ENCODE data around the gene HNRNPUL1. TPM values are rescaled to one million over a fixed set of nuclear protein-coding genes. Genes with fewer than 3 reads are reported as not detected.

Gene HNRNPUL1
- total and polyA plus RNA-seq, 2 donors (not counting 1 experiment from before 2014, with no cell fraction given): 60.7 to 273 TPM

DNA sequence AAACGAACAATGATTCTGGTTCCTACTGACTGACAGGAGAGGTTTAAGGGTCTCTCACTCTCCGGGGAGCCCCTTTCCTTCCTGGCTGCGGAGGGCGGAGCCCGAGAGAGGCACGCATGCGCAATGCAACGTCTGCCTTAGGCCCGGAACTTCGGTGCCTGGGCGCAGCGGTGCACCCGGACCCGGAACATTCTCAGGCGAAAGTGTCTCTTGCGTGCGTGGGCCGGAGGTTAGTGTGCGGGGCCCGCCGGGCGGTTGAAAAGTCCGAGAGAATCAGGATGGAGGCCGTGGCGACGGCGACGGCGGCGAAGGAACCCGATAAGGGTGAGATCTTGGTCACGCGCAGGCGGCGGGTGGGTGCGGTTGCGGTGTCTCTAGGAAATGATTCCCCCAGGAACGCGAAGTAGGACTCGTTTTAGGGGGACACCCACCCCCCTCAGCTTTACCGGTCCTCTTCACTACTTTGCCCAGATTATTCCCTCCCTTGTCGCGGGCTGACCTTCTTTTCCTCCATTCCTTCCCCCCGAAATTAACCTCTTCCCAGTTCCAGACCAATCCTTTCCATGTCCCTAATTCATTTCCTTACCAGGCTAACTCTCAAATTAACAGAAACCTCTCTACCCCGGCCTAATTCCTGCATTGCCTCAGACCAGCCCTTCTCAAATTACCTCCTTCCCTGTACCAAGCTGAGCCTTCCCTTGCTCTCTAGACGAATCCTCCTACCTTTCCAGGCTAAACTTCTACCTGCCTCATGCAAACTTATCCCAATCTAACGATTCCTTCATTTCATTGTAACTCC is 46.1 kb downstream of the HNRNPUL1 start, which contains the start of gene CCDC97:
TSS of gene CCDC97 (plus strand) at position 140 of the 799 bp plus-strand sequence. CDS start at position 279, 139 bp downstream.
- H3K9me3 ChIP-seq (ENCODE audit: control extremely low read depth in 1 of 3, control insufficient read depth in 2 of 3, insufficient read depth in 1 of 3, low read length in 2 of 3): no peaks in the 10 kb centered on the region
- DNase-seq (peak; percentile 97), ATAC-seq (ENCODE audit: low read depth) (peak; percentile 77)
- H3K4me2 ChIP-seq (replicated peaks; ENCODE audit: low read depth, low read length, poor library complexity, severe bottlenecking): peak within 1 kb of the TSS; percentile 98
- peaks cover 73% of the 10 kb centered on the region for H3K79me2 ChIP-seq (ENCODE audit: control insufficient read depth, insufficient read depth, low read length)
- intact Hi-C loops (cut with micrococcal nuclease): loop anchor here (1.0 kb wide), 3 partner anchors 16 to 87 kb away; partner anchors contain the start of genes BCKDHA and EXOSC5
- ChIA-PET CTCF (interaction anchor here (0.7 to 7.2 kb wide), 10 partner anchors 17 to 371 kb away, joined by 3 to 67 read pairs (median 12); partner anchors contain the start of genes HNRNPUL1 and TGFB1), POLR2A (interaction anchor here (0.5 to 1.6 kb wide), 5 partner anchors 17 to 69 kb away, joined by 5 to 12 read pairs (median 7); partner anchors contain the start of genes B9D2 and HNRNPUL1)
- H3K27ac ChIP-seq (ENCODE audit: low read length in 2 of 2): peak within 1 kb of the TSS; percentile 89 to 100
- Mint-ChIP-seq H3K9me3 (ENCODE audit: insufficient read depth) (no peaks in the 10 kb centered on the region), H3K4me3 (peak within 1 kb of the TSS; percentile 98), H3K27me3 (no peaks in the 10 kb centered on the region), H3K27ac (peak within 1 kb of the TSS; percentile 100), H3K4me1 (peaks cover 64% of the 10 kb centered on the region)
- peak within 1 kb of the TSS; percentile 96 for H3K9ac ChIP-seq (ENCODE audit: low read length)
- no peak for TF ChIP-seq EZH2 (IDR thresholded peaks at IDR 0.05; ENCODE audit: borderline replicate concordance, insufficient read depth, low read depth, low read length, poor library complexity, severe bottlenecking)
- TF ChIP-seq, protein P1, sequence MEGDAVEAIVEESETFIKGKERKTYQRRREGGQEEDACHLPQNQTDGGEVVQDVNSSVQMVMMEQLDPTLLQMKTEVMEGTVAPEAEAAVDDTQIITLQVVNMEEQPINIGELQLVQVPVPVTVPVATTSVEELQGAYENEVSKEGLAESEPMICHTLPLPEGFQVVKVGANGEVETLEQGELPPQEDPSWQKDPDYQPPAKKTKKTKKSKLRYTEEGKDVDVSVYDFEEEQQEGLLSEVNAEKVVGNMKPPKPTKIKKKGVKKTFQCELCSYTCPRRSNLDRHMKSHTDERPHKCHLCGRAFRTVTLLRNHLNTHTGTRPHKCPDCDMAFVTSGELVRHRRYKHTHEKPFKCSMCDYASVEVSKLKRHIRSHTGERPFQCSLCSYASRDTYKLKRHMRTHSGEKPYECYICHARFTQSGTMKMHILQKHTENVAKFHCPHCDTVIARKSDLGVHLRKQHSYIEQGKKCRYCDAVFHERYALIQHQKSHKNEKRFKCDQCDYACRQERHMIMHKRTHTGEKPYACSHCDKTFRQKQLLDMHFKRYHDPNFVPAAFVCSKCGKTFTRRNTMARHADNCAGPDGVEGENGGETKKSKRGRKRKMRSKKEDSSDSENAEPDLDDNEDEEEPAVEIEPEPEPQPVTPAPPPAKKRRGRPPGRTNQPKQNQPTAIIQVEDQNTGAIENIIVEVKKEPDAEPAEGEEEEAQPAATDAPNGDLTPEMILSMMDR (IDR thresholded peaks at IDR 0.05): no peak
- peaks cover 4 to 42% of the 10 kb centered on the region in 2 experiments for H3K36me3 ChIP-seq (replicated peaks in 1 of 2; ENCODE audit: control extremely low read depth in 1 of 2, control insufficient read depth in 1 of 2, extremely low read depth in 1 of 2, insufficient read depth in 2 of 2, low read length in 1 of 2)
- H3K4me3 ChIP-seq (ENCODE audit: control extremely low read depth in 1 of 5, extremely low read depth in 1 of 5, insufficient read depth in 1 of 5, low read depth in 2 of 5, low read length in 4 of 5): peak within 1 kb of the TSS; percentile 59 to 100 (median 68)
- peaks cover 49 to 62% of the 10 kb centered on the region in 2 donors for H3K4me1 ChIP-seq (ENCODE audit: control insufficient read depth in 2 of 2, insufficient read depth in 2 of 2, low read length in 2 of 2)
- peaks cover 43% of the 10 kb centered on the region for H4K20me1 ChIP-seq (ENCODE audit: control insufficient read depth, insufficient read depth, low read length, poor library complexity, severe bottlenecking)
- under 1% methylated on average over 47 of the region's 47 CpGs for WGBS (ENCODE audit: insufficient coverage)
- H3K27me3 ChIP-seq (replicated peaks in 1 of 4; ENCODE audit: control extremely low read depth in 1 of 4, control insufficient read depth in 3 of 4, insufficient read depth in 4 of 4, low read length in 3 of 4): no peaks in the 10 kb centered on the region
- H2AFZ ChIP-seq (ENCODE audit: insufficient read depth, low read depth, low read length, poor library complexity, severe bottlenecking): peak within 1 kb of the TSS; percentile 90

Measured in B cell (primary cell).